ENCODE measurements around the gene SEMA4F.

DNA sequence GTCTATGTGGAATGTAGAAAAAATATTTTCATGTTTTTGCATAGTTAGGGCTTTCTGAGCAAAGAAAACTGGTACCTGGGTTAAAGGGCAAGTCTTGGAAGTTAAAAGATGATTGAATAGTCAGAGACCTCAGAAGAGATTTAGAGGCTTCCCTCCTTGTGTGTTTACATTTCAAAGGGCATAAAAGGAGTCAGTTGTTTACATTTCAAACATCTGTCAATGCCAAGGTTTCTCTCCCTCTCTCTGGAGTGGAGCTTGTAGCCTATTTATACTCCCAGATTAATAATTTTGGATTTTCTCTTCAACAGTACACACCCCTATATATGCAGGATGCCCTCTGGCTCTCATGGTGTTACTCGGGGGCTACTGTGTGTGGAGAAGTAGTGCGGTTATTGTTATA lies 14.5 kb upstream of the SEMA4F start:
- TF ChIP-seq, protein P1, sequence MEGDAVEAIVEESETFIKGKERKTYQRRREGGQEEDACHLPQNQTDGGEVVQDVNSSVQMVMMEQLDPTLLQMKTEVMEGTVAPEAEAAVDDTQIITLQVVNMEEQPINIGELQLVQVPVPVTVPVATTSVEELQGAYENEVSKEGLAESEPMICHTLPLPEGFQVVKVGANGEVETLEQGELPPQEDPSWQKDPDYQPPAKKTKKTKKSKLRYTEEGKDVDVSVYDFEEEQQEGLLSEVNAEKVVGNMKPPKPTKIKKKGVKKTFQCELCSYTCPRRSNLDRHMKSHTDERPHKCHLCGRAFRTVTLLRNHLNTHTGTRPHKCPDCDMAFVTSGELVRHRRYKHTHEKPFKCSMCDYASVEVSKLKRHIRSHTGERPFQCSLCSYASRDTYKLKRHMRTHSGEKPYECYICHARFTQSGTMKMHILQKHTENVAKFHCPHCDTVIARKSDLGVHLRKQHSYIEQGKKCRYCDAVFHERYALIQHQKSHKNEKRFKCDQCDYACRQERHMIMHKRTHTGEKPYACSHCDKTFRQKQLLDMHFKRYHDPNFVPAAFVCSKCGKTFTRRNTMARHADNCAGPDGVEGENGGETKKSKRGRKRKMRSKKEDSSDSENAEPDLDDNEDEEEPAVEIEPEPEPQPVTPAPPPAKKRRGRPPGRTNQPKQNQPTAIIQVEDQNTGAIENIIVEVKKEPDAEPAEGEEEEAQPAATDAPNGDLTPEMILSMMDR (IDR thresholded peaks at IDR 0.05; ENCODE audit: insufficient read depth, low read depth, low read length), result no peak
- no peak for TF ChIP-seq EZH2 (IDR thresholded peaks at IDR 0.05; ENCODE audit: insufficient read depth, low read length)

All from astrocyte (in vitro differentiated cells and primary cell).